Embryonic facial prominence (tissue), 1 donor: Measurements from ENCODE around the gene NR2F1.

ENCODE experiments used
- DNase-seq: peaks from one replicate; pipeline ENCODE4 v3.0.0-alpha.2; 2016; ENCODE audit errors: extremely low spot score

Gene NR2F1

GRCh38 chr5:93642526-93642925 is 59.5 kb downstream of the NR2F1 start:
- no peak for DNase-seq
